DND-41 (cell line): ENCODE results near the gene FBXW10B.
"Not testable (repeated sequence)": the region's sequence is repeated elsewhere in the genome, so short reads cannot be mapped to it uniquely, and the experiment has no call there.

Experiments used
- ATAC-seq: fragments of 200-7000 bp; cut with Tn5 transposase; 3 replicates; pipeline ENCODE4 v1.9.1; 2021; ENCODE audit warnings: low read depth; ENCODE audit not compliant: insufficient read depth
- DNase-seq: peaks from one replicate; pipeline ENCODE4 v3.0.0-alpha.2; 2020
- H2AFZ ChIP-seq: 2 replicates; pipeline ENCODE4 v1.6.0; 2012; ENCODE audit warnings: low read depth, low read length
- H3K27ac ChIP-seq: 2 replicates; pipeline ENCODE4 v1.5.1; 2012; ENCODE audit warnings: low read length, inconsistent platforms
- H3K27me3 ChIP-seq: fragments of 200-600 bp; sonication (generic); 2 replicates; pipeline ENCODE4 v1.6.0; 2012; ENCODE audit warnings: low read length, mild to moderate bottlenecking, inconsistent platforms; ENCODE audit not compliant: insufficient read depth, poor library complexity
- H3K36me3 ChIP-seq: 2 replicates; pipeline ENCODE4 v1.5.1; 2012; ENCODE audit warnings: low read length, inconsistent platforms; ENCODE audit not compliant: insufficient read depth
- H3K4me1 ChIP-seq: 2 replicates; pipeline ENCODE4 v1.5.1; 2012; ENCODE audit warnings: mild to moderate bottlenecking, low read length; ENCODE audit not compliant: insufficient read depth
- H3K4me2 ChIP-seq: 2 replicates; pipeline ENCODE4 v1.6.0; 2012; ENCODE audit warnings: mild to moderate bottlenecking, moderate library complexity, low read length, inconsistent platforms; ENCODE audit not compliant: insufficient read depth
- H3K4me3 ChIP-seq, 2 experiments: fragments of 200-600 bp in 1 of 2; shearing (Covaris generic) in 1 of 2; 2 replicates each; pipeline ENCODE4 v1.5.1; 2012 to 2016; ENCODE audit warnings: inconsistent platforms in 2 of 2, low read length in 2 of 2, mild to moderate bottlenecking in 2 of 2, low read depth in 1 of 2, moderate library complexity in 1 of 2
- H3K79me2 ChIP-seq: 2 replicates; pipeline ENCODE4 v1.6.0; 2012; ENCODE audit warnings: low read length, inconsistent platforms; ENCODE audit not compliant: insufficient read depth
- H3K9ac ChIP-seq: 2 replicates; pipeline ENCODE4 v1.6.0; 2012; ENCODE audit warnings: low read depth, mild to moderate bottlenecking, inconsistent platforms, low read length, moderate library complexity
- H3K9me3 ChIP-seq: 2 replicates; pipeline ENCODE4 v1.5.1; 2012; ENCODE audit warnings: low read length, moderate library complexity, mild to moderate bottlenecking, inconsistent platforms; ENCODE audit not compliant: insufficient read depth, severe bottlenecking
- H4K20me1 ChIP-seq: 2 replicates; pipeline ENCODE4 v1.6.0; 2012; ENCODE audit warnings: low read length; ENCODE audit not compliant: insufficient read depth
- EZH2 ChIP-seq: IDR thresholded peaks from 3 replicates; pipeline ENCODE4 v1.6.1; 2012; ENCODE audit warnings: borderline replicate concordance, low read depth, mild to moderate bottlenecking, moderate library complexity, low read length, inconsistent platforms; ENCODE audit not compliant: severe bottlenecking
- TF ChIP-seq, protein P1 (sequence below): IDR thresholded peaks from 2 replicates; pipeline ENCODE4 v1.5.1; 2012; ENCODE audit warnings: borderline replicate concordance, low read length, moderate library complexity, mild to moderate bottlenecking; ENCODE audit not compliant: poor library complexity, severe bottlenecking; ENCODE audit errors: extremely low read depth

Gene FBXW10B

DNA sequence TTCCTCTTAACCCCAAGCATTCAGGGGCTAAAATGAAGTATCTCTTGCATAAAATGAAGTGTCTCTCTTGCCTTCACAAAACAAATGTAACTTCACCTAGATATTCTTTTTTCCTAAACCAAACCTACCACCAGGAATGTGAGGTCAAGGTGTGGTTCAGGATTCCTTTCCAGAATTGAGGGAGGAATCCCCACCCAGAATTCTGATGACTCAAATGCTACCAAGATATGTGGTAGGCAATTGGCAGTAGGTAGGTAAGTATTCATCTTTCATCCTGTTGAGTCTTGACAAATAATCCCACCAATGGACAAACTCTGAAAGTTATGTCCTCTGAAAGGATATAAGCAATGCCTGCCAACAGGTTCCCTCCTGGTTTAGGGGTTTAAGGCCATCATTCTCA, 38.4 kb upstream of the FBXW10B start:
- Histone ChIP-seq H3K9ac (no peak overlapping the region), H3K36me3 (peaks cover 4% of the 10 kb centered on the region; the same call in 1 of the 2 replicates), H3K4me2 (no peak overlapping the region), H3K27ac (no peak overlapping the region), H3K9me3 (no peaks in the 10 kb centered on the region), H2AFZ (no peak overlapping the region), H3K27me3 (no peaks in the 10 kb centered on the region), H3K79me2 (no peaks in the 10 kb centered on the region), H3K4me3 (no peak overlapping the region), H4K20me1 (no peaks in the 10 kb centered on the region), H3K4me1 (no peaks in the 10 kb centered on the region)
- DNase-seq (no peak), ATAC-seq (no peak)
- no peak for TF ChIP-seq EZH2
- TF ChIP-seq, protein P1, sequence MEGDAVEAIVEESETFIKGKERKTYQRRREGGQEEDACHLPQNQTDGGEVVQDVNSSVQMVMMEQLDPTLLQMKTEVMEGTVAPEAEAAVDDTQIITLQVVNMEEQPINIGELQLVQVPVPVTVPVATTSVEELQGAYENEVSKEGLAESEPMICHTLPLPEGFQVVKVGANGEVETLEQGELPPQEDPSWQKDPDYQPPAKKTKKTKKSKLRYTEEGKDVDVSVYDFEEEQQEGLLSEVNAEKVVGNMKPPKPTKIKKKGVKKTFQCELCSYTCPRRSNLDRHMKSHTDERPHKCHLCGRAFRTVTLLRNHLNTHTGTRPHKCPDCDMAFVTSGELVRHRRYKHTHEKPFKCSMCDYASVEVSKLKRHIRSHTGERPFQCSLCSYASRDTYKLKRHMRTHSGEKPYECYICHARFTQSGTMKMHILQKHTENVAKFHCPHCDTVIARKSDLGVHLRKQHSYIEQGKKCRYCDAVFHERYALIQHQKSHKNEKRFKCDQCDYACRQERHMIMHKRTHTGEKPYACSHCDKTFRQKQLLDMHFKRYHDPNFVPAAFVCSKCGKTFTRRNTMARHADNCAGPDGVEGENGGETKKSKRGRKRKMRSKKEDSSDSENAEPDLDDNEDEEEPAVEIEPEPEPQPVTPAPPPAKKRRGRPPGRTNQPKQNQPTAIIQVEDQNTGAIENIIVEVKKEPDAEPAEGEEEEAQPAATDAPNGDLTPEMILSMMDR: no peak

DNA sequence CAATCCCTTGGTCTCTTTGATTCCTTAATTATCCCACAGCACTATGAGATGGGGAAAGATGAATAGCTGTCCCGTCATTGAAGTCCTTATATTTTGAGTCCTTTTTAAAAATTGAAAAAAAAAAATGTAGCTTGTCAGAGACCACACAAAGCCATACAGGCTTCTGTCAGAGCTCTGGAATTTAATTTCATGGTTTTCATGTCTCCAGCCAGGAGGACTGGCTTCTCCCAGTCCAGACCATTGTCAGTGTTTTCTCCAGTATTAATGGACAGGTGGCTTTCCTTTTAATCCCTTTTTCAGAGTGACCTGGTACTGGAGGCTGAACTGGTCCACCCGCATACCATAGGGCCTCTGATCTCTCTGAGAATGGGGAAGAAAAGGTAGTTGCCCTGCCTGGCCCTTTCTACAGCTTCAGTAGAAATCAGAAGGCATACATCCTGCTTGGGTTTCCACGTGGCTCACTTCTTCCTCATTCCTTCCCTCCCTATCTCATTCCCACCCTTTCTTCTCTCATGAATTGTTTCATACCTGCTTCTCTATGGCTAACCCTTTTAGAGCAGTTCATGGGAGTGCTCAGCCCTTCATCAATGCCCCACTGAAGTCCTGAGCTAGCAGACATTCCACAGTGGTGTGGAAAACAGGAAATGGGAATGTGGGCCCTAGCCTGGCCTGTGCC, 35.5 kb upstream of the FBXW10B start:
- no peak overlapping the region for H2AFZ ChIP-seq
- ATAC-seq: no peak

DNA sequence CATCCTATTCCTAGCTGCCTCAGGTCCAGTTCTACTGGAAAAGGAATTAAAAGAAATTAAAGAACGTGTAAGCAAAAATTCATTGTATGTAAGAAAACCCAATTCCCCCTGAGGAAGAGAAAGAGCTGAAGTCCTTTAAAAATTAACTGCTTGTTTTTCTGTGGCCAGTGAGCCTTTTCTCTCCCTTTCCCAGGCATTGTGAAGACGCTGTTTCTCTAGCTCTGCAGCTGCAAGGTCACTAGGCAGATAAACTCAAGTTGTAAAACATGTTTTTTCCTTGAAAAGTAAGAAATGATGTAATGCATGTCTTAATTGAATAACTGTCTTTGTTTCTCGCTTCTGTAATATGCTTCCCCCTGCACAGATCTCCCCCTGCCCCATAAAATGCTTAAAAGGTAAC, 34.9 kb upstream of the FBXW10B start:
- H3K9ac ChIP-seq, DNase-seq, H3K36me3 ChIP-seq, H4K20me1 ChIP-seq, H3K4me2 ChIP-seq, H3K79me2 ChIP-seq, H3K4me3 ChIP-seq, H3K4me1 ChIP-seq, ATAC-seq, H2AFZ ChIP-seq, H3K27me3 ChIP-seq, H3K27ac ChIP-seq, H3K9me3 ChIP-seq: not testable (repeated sequence)

More for the DNA sequence above, 35.5 kb upstream of the FBXW10B start:
- no peaks in the 10 kb centered on the region for H3K27me3 ChIP-seq
- no peak overlapping the region for H3K4me3 ChIP-seq
- H3K4me1 ChIP-seq: no peaks in the 10 kb centered on the region
- H3K27ac ChIP-seq: no peak overlapping the region
- H3K79me2 ChIP-seq: no peaks in the 10 kb centered on the region
- no peak overlapping the region for H3K9ac ChIP-seq
- peaks cover 4% of the 10 kb centered on the region; the same call in 1 of the 2 replicates for H3K36me3 ChIP-seq
- no peaks in the 10 kb centered on the region for H3K9me3 ChIP-seq
- TF ChIP-seq, protein P1: no peak
- TF ChIP-seq EZH2: no peak
- no peak for DNase-seq
- no peaks in the 10 kb centered on the region for H4K20me1 ChIP-seq
- no peak overlapping the region for H3K4me2 ChIP-seq

DNA sequence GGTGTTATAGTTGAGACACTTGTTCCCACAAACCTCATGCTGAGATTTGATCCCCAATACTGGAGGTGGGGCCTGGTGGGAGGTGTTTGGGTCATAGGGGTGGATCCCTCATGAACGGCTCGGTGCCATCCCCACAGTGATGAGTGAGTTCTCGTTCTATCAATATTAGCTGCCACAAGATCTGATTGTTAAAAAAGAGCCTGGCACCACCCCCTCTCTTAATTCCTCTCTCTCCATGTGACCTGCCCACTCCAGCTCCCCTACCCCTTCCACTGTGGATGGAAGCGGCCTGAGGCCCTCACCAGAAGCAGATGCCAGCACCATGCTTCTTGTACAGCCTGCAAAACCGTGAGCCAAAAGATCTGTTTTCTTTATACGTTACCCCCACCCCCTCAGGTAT, 33.5 kb upstream of the FBXW10B start:
- Histone ChIP-seq H3K4me1 (no peaks in the 10 kb centered on the region), H3K27ac (no peak overlapping the region)
- TF ChIP-seq EZH2: no peak
- TF ChIP-seq, protein P1: no peak

More for the DNA sequence above, 33.5 kb upstream of the FBXW10B start:
- H2AFZ ChIP-seq: no peak overlapping the region
- no peak overlapping the region for H3K9ac ChIP-seq
- no peak overlapping the region for H3K4me3 ChIP-seq
- H4K20me1 ChIP-seq: no peaks in the 10 kb centered on the region
- ATAC-seq: no peak
- H3K36me3 ChIP-seq: no peaks in the 10 kb centered on the region
- no peak for DNase-seq
- H3K79me2 ChIP-seq: no peaks in the 10 kb centered on the region
- H3K4me2 ChIP-seq: no peak overlapping the region
- H3K9me3 ChIP-seq: no peaks in the 10 kb centered on the region
- no peaks in the 10 kb centered on the region for H3K27me3 ChIP-seq
